Lung (tissue), 12 donors: ENCODE measurements around the gene ATP9A. TPM values are rescaled to one million over a fixed set of nuclear protein-coding genes. Genes with fewer than 3 reads are reported as not detected.

Experiments
- ATAC-seq: fragments of 200-7000 bp; cut with Tn5 transposase; one replicate; pipeline ENCODE4 v1.9.1; 2020; ENCODE audit warnings: moderate number of reproducible peaks; ENCODE audit not compliant: insufficient read depth, low FRiP score
- DNase-seq, 3 donors: peaks; one replicate each; pipeline ENCODE4 v3.0.0-alpha.2; 2013 to 2017
- H3K27ac ChIP-seq, 2 donors: one replicate each; pipeline ENCODE4 v1.5.1; 2013; ENCODE audit warnings: mild to moderate bottlenecking in 2 of 2, moderate library complexity in 2 of 2, control low read depth in 1 of 2, inconsistent platforms in 1 of 2, low read depth in 1 of 2, low read length in 1 of 2
- H3K27me3 ChIP-seq, 3 donors: one replicate each; pipeline ENCODE4 v1.5.1; 2013; ENCODE audit warnings: low read length in 2 of 3; ENCODE audit not compliant: control insufficient read depth in 3 of 3, insufficient read depth in 3 of 3
- H3K36me3 ChIP-seq, 4 donors: one replicate each; pipeline ENCODE4 v1.5.1; 2013; ENCODE audit warnings: low read length in 4 of 4, mild to moderate bottlenecking in 1 of 4, moderate library complexity in 1 of 4; ENCODE audit not compliant: control insufficient read depth in 4 of 4, insufficient read depth in 4 of 4
- H3K4me1 ChIP-seq, 5 donors: one replicate each; pipeline ENCODE4 v1.5.1; 2013; ENCODE audit warnings: low read length in 5 of 5, mild to moderate bottlenecking in 2 of 5, moderate library complexity in 1 of 5; ENCODE audit not compliant: control insufficient read depth in 5 of 5, insufficient read depth in 5 of 5
- H3K4me3 ChIP-seq: one replicate; pipeline ENCODE4 v1.5.1; 2013; ENCODE audit warnings: mild to moderate bottlenecking, control low read depth, moderate library complexity
- H3K9ac ChIP-seq, 2 donors: one replicate each; pipeline ENCODE4 v1.5.1; 2013; ENCODE audit warnings: low read length in 2 of 2, control low read depth in 1 of 2; ENCODE audit not compliant: insufficient read depth in 1 of 2
- H3K9me3 ChIP-seq, 4 donors: one replicate each; pipeline ENCODE4 v1.5.1; 2013; ENCODE audit warnings: low read length in 3 of 4, mild to moderate bottlenecking in 1 of 4, moderate library complexity in 1 of 4; ENCODE audit not compliant: control insufficient read depth in 4 of 4, insufficient read depth in 3 of 4
- WGBS, 2 donors: extraction: QIAGEN DNeasy Blood & Tissue Kit; methylation state at CpG; one replicate each; pipeline ENCODE4 v1.1.7; 2013; 5-methylcytosine and 5-hydroxymethylcytosine counted together
- polyA plus RNA-seq, 2 donors: library from polyadenylated mRNA; stranded (reverse); fragments of 200-250 nt; gene quantifications; one replicate each; pipeline ENCODE4 v1.2.1, GENCODE V29; 2013
- total RNA-seq, 2 donors: library from RNA; depleted of rRNA in 1 of 2; stranded (reverse); fragments of >200 nt in 1 of 2; gene quantifications; one replicate each; pipeline ENCODE4 v1.2.1, GENCODE V29; 2014 to 2021
- TF ChIP-seq, protein P1 (sequence below): IDR thresholded peaks from 2 replicates; pipeline ENCODE4 v1.5.1; 2012; ENCODE audit warnings: mild to moderate bottlenecking; ENCODE audit errors: control extremely low read depth, extremely low read depth
- donor health status: control.
- donor health status: control.
- donor health status: Bipolar disorder and iron deficiency.
- donor health status: healthy.
- donor health status: DM: yes; HTN: yes; CAD: no.

Gene ATP9A
- total and polyA plus RNA-seq, 4 donors = 3.3 to 43.6 (median 14.9) TPM

DNA sequence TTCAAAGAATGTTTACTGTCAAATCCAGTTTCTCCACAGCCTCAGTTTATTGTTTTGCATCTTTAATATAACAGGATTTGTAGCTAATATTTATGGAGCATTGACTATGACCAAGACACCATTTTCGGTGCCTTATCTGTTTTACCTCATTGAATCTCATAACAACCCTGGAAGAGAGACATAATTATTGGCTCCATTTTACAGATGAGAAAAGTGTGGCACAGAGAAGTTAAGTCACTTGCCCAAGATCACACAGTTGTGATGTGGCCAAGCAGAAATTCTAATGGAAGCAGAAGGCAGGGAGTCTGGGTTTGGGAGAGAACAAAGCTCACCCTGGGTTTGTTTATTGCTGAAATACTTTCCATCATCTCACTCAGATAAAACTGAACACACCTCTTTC lies 208.1 kb downstream of the ATP9A start:
- H3K4me3 ChIP-seq = no peak overlapping the region
- no peaks in the 10 kb centered on the region for H3K9me3 ChIP-seq
- H3K9ac ChIP-seq = no peak overlapping the region
- peak in 1 of 3 donors; percentile 28 for DNase-seq
- TF ChIP-seq, protein P1, sequence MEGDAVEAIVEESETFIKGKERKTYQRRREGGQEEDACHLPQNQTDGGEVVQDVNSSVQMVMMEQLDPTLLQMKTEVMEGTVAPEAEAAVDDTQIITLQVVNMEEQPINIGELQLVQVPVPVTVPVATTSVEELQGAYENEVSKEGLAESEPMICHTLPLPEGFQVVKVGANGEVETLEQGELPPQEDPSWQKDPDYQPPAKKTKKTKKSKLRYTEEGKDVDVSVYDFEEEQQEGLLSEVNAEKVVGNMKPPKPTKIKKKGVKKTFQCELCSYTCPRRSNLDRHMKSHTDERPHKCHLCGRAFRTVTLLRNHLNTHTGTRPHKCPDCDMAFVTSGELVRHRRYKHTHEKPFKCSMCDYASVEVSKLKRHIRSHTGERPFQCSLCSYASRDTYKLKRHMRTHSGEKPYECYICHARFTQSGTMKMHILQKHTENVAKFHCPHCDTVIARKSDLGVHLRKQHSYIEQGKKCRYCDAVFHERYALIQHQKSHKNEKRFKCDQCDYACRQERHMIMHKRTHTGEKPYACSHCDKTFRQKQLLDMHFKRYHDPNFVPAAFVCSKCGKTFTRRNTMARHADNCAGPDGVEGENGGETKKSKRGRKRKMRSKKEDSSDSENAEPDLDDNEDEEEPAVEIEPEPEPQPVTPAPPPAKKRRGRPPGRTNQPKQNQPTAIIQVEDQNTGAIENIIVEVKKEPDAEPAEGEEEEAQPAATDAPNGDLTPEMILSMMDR = no peak
- ATAC-seq = no peak
- H3K27me3 ChIP-seq = peaks cover 0 to 13% (median 3%) of the 10 kb centered on the region in 3 donors
- H3K27ac ChIP-seq = no peak overlapping the region
- WGBS, 2 donors = 91 to 96% methylated on average over 1 of the region's 1 CpG
- peaks cover 0 to 33% (median 15%) of the 10 kb centered on the region in 5 donors for H3K4me1 ChIP-seq
- H3K36me3 ChIP-seq = peaks cover 0 to 1% (median 0%) of the 10 kb centered on the region in 4 donors

DNA sequence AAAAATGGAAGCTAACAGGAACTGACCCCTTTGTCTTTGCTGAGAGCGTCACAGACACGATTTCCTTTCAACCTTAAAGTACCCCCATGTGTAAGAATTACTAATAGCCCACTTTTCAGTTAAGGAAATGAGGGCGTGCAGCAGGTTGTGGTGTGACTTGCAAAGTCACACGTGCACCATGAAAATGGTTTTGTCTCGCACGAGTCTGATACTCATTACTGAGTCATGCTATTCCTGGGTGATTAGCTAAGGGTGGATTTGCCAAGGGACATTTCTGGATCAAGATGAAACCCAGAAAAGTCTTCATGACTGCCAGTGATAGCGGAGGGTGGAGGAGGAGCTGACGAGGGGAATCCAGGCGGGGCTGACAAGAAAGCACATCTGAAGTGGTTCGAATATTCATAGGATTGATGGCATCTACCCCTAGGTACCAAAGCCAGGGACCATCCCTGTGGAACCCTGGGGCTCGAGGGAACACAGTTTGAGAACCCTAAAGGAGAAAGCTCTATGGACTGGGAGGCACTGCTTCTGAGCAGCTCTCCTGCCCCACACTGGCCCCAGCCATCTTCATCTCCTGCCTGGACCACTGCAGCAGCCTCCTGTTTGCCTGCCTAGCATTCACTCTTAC lies 213.5 kb downstream of the ATP9A start:
- WGBS, 2 donors = 56 to 58% methylated on average over 11 of the region's 11 CpGs
- Histone ChIP-seq H3K36me3 (peaks cover 0 to 1% (median 0%) of the 10 kb centered on the region in 4 donors), H3K9me3 (no peaks in the 10 kb centered on the region), H3K4me3 (no peak overlapping the region), H3K4me1 (no peaks in the 10 kb centered on the region), H3K27ac (no peak overlapping the region), H3K27me3 (peaks cover 0 to 4% (median 0%) of the 10 kb centered on the region in 3 donors), H3K9ac (no peak overlapping the region)
- ATAC-seq (no peak), DNase-seq (no peak)
- TF ChIP-seq, protein P1 = no peak

DNA sequence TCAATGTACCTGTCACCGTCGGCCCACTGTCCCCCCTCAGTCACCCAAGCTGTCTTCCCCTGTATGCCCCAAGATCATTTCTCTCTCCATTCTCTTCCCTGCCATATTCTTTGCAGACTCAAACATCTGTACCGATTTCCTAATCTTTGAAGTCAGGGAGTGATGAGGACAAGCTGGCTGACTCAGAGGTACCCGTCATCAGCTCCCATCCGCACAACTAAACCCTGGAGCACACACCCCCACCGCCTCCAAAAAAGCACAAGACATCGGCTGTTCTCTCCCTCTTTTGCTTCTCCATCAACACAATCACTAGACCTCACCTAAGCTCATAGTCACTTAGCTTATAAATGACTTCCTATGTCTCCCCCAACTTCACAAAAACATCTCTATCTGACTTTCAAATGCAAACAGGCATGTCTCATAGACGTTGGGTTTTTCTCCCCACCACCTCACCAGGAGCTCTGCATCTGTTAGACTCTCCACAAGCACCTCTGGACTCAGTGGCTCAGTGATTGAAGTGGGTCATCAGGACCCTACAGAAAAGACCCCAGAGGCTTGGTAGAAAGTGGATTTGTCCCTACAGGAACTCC lies 214.2 kb downstream of the ATP9A start:
- ATAC-seq (no peak), DNase-seq (no peak)
- Histone ChIP-seq H3K9me3 (no peaks in the 10 kb centered on the region), H3K27ac (no peak overlapping the region), H3K4me3 (no peak overlapping the region), H3K4me1 (no peaks in the 10 kb centered on the region), H3K9ac (no peak overlapping the region), H3K27me3 (no peaks in the 10 kb centered on the region), H3K36me3 (peaks cover 0 to 1% (median 0%) of the 10 kb centered on the region in 4 donors)
- 67 to 72% methylated on average over 8 of the region's 8 CpGs for WGBS, 2 donors
- TF ChIP-seq, protein P1 = no peak
